ENCODE measurements around the gene NRP2. TPM values are rescaled to one million over a fixed set of nuclear protein-coding genes. Genes with fewer than 3 reads are reported as not detected.

Gene NRP2
- total and polyA plus RNA-seq, 10 donors: 3.1 to 49.9 (median 26.2) TPM

- Histone ChIP-seq H3K27ac (no peak overlapping the region), H3K4me1 (no peaks in the 10 kb centered on the region), H3K4me3 (no peak overlapping the region), H3K36me3 (peaks cover 0 to 8% (median 3%) of the 10 kb centered on the region in 6 donors), H3K9me3 (no peaks in the 10 kb centered on the region), H3K27me3 (replicated peaks in 1 of 7) (peaks cover 0 to 10% (median 0%) of the 10 kb centered on the region in 7 donors)
- intact Hi-C loops (cut with DNase I; ENCODE audit: low total_unique reads): loop anchor here (10.0 kb wide), 1 partner anchor 152 kb away; no protein-coding TSS in a partner anchor
- WGBS, 5 donors: 39 to 50% (median 46%) methylated on average over 3 of the region's 3 CpGs
- TF ChIP-seq CTCF (IDR thresholded peaks at IDR 0.05 in 8 of 11, conservative IDR thresholded peaks at IDR 0.05 in 3 of 11): no peak
- no peak for TF ChIP-seq POLR2A (IDR thresholded peaks at IDR 0.05)
- TF ChIP-seq POLR2AphosphoS5 (IDR thresholded peaks at IDR 0.05): no peak
- no peak for DNase-seq
Measured at GRCh38 chr2:205772983-205773382, 90.7 kb downstream of the NRP2 start.

- Histone ChIP-seq H3K27ac (no peak overlapping the region), H3K9me3 (no peaks in the 10 kb centered on the region), H3K36me3 (peaks cover 0 to under 1% (median 0%) of the 10 kb centered on the region in 6 donors), H3K27me3 (replicated peaks in 1 of 7) (peaks cover 0 to 10% (median 0%) of the 10 kb centered on the region in 7 donors), H3K4me3 (no peak overlapping the region), H3K4me1 (no peaks in the 10 kb centered on the region)
- DNase-seq: no peak
- intact Hi-C loops (cut with DNase I; ENCODE audit: low total_unique reads): loop anchor here (10.0 kb wide), 1 partner anchor 151 kb away; no protein-coding TSS in a partner anchor
- 33 to 65% (median 47%) methylated on average over 1 of the region's 1 CpG for WGBS, 5 donors
- TF ChIP-seq POLR2A (IDR thresholded peaks at IDR 0.05) (no peak), POLR2AphosphoS5 (IDR thresholded peaks at IDR 0.05) (no peak), CTCF (IDR thresholded peaks at IDR 0.05 in 8 of 11, conservative IDR thresholded peaks at IDR 0.05 in 3 of 11) (no peak)
Measured at GRCh38 chr2:205773989-205774388, 91.7 kb downstream of the NRP2 start.

GRCh38 chr2:205775097-205775877 is 93.0 kb downstream of the NRP2 start:
- no peak for DNase-seq
- Histone ChIP-seq H3K4me3 (no peak overlapping the region), H3K27me3 (replicated peaks in 1 of 7) (peaks cover 0 to 7% (median 0%) of the 10 kb centered on the region in 7 donors), H3K9me3 (no peaks in the 10 kb centered on the region), H3K4me1 (no peaks in the 10 kb centered on the region), H3K27ac (no peak overlapping the region), H3K36me3 (no peaks in the 10 kb centered on the region)
- 62 to 83% (median 80%) methylated on average over 6 of the region's 6 CpGs for WGBS, 5 donors
- intact Hi-C loops (cut with DNase I; ENCODE audit: low total_unique reads): loop anchor here (10.0 kb wide), 1 partner anchor 150 kb away; no protein-coding TSS in a partner anchor
- TF ChIP-seq POLR2A (IDR thresholded peaks at IDR 0.05) (no peak), POLR2AphosphoS5 (IDR thresholded peaks at IDR 0.05) (no peak), CTCF (IDR thresholded peaks at IDR 0.05 in 8 of 11, conservative IDR thresholded peaks at IDR 0.05 in 3 of 11) (no peak)

GRCh38 chr2:205776139-205776538 is 93.8 kb downstream of the NRP2 start:
- WGBS, 5 donors: 79 to 84% (median 81%) methylated on average over 19 of the region's 19 CpGs
- TF ChIP-seq POLR2AphosphoS5 (IDR thresholded peaks at IDR 0.05) (peak in 1 of 3 donors; percentile 23), POLR2A (IDR thresholded peaks at IDR 0.05) (no peak), CTCF (IDR thresholded peaks at IDR 0.05 in 8 of 11, conservative IDR thresholded peaks at IDR 0.05 in 3 of 11) (peak in 9 of 11 experiments; percentile 21 to 61 (median 44))
- no peak overlapping the region for H3K4me3 ChIP-seq
- no peak for DNase-seq
- H3K4me1 ChIP-seq: no peaks in the 10 kb centered on the region
- H3K27ac ChIP-seq: no peak overlapping the region
- intact Hi-C loops (cut with DNase I; ENCODE audit: low total_unique reads): loop anchor here (10.0 kb wide), 1 partner anchor 149 kb away; no protein-coding TSS in a partner anchor
- H3K9me3 ChIP-seq: no peaks in the 10 kb centered on the region
- peaks cover 0 to 3% (median 0%) of the 10 kb centered on the region in 7 donors for H3K27me3 ChIP-seq (replicated peaks in 1 of 7)
- no peaks in the 10 kb centered on the region for H3K36me3 ChIP-seq
